GM18526 (cell line): ENCODE data around the gene TCF20.

Experiments used
- POLR2A ChIP-seq: IDR thresholded peaks from 3 replicates; pipeline ENCODE4 v1.6.1; 2011; ENCODE audit not compliant: insufficient read length; ENCODE audit errors: extremely low read depth

The TCF20 gene

DNA sequence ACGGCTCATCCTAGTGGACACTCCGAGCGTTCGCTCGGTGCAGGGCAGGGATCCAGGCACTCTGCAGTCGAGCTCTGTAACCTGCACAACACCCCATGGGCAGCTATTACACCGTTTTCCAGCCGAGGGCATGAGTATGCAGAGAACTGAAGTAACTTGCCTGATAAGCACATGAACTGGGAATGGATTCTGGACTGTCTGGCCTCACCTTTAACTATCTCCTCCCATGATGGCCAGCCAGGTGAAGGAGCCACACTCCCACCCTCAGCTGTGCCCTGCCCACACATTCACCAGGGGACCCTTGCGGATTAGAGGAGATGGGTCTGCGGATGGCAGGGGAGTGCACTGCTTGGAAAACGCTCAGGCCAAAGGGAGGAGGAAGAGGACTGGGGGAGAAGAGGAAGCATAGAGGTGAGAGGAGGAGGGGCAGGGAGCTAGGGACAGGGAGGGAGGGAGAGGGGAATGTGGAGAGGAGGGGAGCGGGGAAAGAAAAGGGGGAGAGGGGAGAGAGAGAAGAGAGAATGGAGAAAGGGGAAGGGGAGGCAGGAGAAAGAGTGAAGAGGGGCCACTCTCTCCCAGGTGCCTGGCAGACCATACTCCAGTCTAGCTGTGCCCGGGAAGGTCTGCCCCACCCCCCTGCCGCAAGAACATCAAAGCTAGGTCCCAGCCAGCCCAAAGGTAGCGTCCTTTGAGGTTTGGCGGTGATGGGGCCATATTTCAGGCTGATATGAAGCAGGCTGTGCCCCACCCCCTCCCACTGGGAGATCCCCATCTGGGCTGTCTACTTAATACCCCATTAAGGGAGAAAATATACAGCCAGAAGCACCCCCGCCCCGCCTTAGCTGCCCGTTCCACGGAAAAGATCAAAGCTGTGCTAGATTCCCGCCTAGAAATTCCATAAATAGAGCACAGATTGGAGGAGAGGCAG lies 33.2 kb upstream of the TCF20 start:
- TF ChIP-seq POLR2A, result no peak

GRCh38 chr22:42301742-42302102 lies 31.3 kb upstream of the TCF20 start:
- TF ChIP-seq POLR2A, result no peak

DNA sequence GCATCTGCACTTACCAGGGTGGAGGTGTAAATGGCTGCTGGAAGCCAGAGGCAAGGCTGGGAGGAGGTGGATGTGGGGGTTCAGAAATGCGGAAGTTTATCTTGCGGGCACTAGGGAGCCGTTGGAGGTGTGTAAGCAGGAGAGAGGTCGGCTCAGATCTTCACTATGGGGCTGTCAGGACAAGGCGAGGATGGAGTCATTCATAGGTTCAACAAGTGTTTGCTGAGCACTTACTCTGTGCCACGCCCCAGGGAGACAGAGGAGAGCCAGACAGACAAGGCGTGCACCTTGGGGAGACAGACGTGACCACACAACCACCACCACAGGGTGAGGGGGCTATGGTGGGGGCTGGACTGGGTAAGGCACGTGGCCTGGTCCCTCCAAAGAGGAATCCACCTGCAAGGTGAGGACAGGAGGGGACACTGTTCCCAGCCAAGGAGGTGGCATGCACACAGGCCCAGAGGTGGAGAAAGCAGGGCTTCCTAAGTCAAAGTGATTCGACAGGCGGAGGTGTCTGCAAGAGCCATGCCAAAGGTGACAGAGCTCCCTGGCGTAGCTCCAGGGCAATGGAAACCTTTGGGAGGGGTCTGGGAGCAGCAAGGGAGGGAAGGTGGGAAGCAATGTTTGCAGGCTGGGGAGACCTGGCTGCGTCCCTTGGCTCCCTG lies 30.8 kb upstream of the TCF20 start:
- no peak for TF ChIP-seq POLR2A

- TF ChIP-seq POLR2A, result no peak
Observed at GRCh38 chr22:42300259-42301076, 30.0 kb upstream of the TCF20 start.

GRCh38 chr22:42299586-42300258 lies 29.3 kb upstream of the TCF20 start:
- TF ChIP-seq POLR2A, result no peak

DNA sequence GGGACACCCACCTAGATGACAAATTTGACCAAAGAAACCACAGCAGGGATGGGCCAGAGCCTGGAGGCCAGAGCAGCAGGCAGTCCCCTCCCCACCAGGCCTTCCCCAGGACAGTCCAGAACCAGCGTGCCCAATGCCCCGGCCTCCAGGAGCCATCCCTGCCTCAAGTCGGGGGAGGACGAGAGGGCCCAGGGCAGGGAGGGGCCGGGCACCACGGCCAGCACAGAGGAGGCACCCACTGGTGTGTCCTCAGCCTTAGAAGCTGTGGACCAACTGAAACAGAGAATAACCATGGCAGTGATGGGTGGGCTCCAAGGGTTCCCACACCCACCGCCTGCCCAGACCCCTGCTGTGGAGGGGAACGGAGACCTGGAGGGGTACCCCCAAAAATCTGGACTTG lies 28.3 kb upstream of the TCF20 start:
- no peak for TF ChIP-seq POLR2A

DNA sequence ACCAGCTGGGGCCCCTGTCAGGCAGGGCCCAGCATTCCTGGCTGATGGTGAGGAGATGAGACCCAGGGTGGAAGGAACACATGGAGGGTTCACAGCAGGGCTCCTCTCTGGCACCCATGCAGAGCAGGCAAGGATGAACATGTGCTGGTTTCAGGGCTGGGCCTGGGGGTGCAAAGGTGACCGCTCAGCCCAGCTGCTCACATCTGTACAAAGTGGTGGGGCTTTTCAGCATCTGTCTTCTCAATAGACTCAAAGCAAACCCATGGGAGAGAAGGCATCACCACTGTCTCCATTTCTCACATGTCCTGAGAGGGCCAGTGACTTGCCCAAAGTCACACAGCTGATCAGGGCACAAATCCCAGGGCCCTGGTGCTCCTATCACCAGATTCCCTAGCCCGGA lies 27.3 kb upstream of the TCF20 start:
- TF ChIP-seq POLR2A, result no peak

DNA sequence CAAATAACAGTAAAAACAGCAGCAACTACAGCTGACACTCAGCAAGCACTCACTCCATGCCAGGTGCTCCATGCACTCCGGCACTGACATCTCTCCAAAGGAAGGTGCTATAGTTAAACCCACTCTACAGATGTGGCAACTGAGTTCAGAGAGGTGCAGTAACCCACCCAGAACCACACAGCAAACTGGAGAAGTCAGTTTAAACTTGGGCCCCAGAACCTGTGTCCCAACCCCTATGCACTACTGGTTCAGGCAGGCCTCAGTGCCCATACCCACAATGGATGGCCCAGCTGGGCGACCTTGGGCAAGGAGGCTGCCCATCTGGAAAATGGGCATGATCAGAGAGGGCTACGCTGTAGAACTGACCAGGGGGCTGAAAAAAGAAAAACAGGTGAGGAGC lies 26.4 kb upstream of the TCF20 start:
- TF ChIP-seq POLR2A, result no peak

DNA sequence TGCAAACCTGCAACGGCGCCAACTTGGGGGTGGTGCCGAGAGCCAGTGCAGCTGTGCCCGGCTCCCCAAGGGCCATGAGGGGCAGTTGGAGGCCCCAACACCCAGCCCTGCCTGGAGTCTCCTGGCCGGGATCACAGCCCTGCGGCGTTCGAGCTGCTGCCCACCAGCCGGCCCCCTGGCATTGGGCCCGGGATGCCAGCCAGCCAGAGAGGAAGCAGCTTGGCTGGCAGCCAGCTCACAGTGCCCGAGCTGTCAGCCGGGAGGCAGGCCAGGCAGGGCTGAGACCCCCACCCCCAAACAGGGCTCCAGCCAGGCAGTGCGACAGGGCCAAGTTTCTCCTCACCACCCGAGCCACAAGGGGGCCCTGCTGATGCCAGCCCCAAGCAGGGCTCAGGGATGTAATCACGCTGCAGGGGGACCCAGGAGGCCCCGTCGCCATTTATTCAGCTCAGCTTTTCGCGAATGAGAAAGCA lies 26.0 kb upstream of the TCF20 start:
- no peak for TF ChIP-seq POLR2A

GRCh38 chr22:42294034-42294985 lies 23.9 kb upstream of the TCF20 start:
- no peak for TF ChIP-seq POLR2A

GRCh38 chr22:42292732-42293520 lies 22.5 kb upstream of the TCF20 start:
- no peak for TF ChIP-seq POLR2A

GRCh38 chr22:42291287-42291686 lies 20.8 kb upstream of the TCF20 start:
- no peak for TF ChIP-seq POLR2A

- no peak for TF ChIP-seq POLR2A
Observed at GRCh38 chr22:42289671-42290541, 19.5 kb upstream of the TCF20 start.

DNA sequence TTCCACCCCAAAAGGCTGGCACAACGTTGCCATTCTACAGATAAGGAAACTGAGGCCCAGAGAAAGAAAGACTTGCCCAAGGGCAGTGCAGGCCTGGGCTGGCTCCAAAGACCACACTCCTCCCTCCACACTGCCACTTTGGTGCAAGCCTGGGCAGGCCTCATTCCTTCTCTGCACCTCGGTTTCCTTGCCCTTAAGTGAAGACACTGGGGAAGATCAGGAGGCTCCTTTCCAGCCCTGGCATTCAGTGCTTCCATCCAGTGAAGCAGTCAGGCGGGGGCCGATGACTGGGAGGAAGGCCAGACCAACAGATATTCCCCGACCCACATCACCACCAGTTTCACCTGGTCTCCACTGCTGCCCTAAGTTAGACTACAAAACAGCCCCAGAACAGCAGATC lies 18.3 kb upstream of the TCF20 start:
- no peak for TF ChIP-seq POLR2A
